ENCODE results near the gene CDC123.

CDC123 gene

DNA sequence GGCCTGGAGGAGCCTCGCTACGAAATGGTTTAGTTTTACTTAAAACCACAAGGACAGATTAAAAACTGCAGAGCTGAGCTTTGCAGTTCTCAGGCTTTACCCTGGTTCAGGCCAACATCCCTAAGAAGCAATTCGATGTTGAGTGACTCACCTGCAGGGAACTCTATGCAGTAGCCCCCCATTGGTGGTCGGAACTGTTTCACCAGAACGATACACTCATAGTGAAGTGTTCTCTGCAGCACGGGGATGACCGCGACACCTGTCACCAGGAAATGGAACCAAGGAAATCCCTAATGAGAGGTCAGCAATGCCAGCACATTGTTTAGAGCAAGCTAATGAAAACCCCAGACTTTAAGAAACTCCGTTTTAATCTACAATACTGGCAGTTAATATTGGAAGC is 18.3 kb upstream of the CDC123 start:
- no peak overlapping the region for H3K27ac ChIP-seq
- H3K27me3 ChIP-seq (ENCODE audit: insufficient read depth, low read depth, severe bottlenecking), result no peaks in the 10 kb centered on the region
- no peaks in the 10 kb centered on the region for H3K36me3 ChIP-seq
- no peak for DNase-seq
- no peak overlapping the region for H3K4me3 ChIP-seq (ENCODE audit: low read depth, low read length)
- no peaks in the 10 kb centered on the region for H3K9me3 ChIP-seq (ENCODE audit: severe bottlenecking)
- TF ChIP-seq CTCF (IDR thresholded peaks at IDR 0.05; ENCODE audit: low read depth, low read length), result no peak

- Histone ChIP-seq H3K27me3 (ENCODE audit: insufficient read depth, low read depth, severe bottlenecking) (no peaks in the 10 kb centered on the region), H3K36me3 (no peaks in the 10 kb centered on the region), H3K4me3 (ENCODE audit: low read depth, low read length) (no peak overlapping the region), H3K9me3 (ENCODE audit: severe bottlenecking) (no peaks in the 10 kb centered on the region), H3K27ac (no peak overlapping the region)
- TF ChIP-seq CTCF (IDR thresholded peaks at IDR 0.05; ENCODE audit: low read depth, low read length), result no peak
- no peak for DNase-seq
Observed at GRCh38 chr10:12179606-12180170, 16.3 kb upstream of the CDC123 start.

DNA sequence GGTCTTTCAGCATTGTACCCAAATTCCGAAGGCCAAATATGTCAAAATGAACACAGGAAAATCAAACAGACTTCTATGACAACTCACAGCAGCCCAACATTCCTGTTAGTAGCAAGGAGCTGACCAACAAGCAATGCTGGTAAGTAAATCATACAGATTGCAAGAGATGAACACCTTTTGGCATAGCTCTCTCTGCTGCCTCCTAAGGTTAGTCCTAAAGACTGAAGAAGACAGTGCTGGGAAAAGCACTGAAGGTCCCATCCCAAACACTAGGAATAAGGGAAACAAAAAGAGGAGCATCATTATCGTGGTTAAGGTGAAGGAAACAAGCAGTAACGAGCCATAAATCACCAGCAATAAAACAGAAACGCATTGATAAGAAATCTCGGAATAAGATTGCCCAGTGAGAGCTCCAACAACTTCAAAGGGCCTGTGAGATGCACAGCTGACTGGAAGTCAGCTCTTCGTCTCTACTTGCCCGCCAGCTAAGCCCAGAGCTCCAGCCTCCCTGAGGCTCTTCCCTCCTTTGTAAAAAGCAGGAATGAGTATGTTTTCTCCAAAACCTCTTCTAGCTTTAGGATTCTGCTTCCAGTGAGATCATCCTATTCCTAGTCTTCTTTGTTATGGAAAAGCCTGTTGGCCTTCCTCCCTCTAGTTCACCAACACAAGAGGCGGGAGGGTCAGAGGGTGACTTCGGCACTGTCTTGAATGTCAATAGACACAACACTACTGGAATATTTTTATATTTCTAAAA is 15.6 kb upstream of the CDC123 start:
- Histone ChIP-seq H3K27ac (no peak overlapping the region), H3K4me3 (ENCODE audit: low read depth, low read length) (no peak overlapping the region), H3K36me3 (no peaks in the 10 kb centered on the region), H3K9me3 (ENCODE audit: severe bottlenecking) (no peaks in the 10 kb centered on the region), H3K27me3 (ENCODE audit: insufficient read depth, low read depth, severe bottlenecking) (no peaks in the 10 kb centered on the region)
- TF ChIP-seq CTCF (IDR thresholded peaks at IDR 0.05; ENCODE audit: low read depth, low read length), result no peak
- no peak for DNase-seq

GRCh38 chr10:12181065-12181775 is 14.8 kb upstream of the CDC123 start:
- Histone ChIP-seq H3K27ac (no peak overlapping the region), H3K9me3 (ENCODE audit: severe bottlenecking) (no peaks in the 10 kb centered on the region), H3K27me3 (ENCODE audit: insufficient read depth, low read depth, severe bottlenecking) (no peaks in the 10 kb centered on the region), H3K4me3 (ENCODE audit: low read depth, low read length) (no peak overlapping the region), H3K36me3 (peaks cover 2% of the 10 kb centered on the region; the same call in 1 of the 2 replicates)
- no peak for TF ChIP-seq CTCF (IDR thresholded peaks at IDR 0.05; ENCODE audit: low read depth, low read length)
- DNase-seq, result no peak

GRCh38 chr10:12184165-12184564 is 11.8 kb upstream of the CDC123 start:
- no peak for DNase-seq
- H3K36me3 ChIP-seq, result peaks cover 2% of the 10 kb centered on the region; the same call in 1 of the 2 replicates
- no peak for TF ChIP-seq CTCF (IDR thresholded peaks at IDR 0.05; ENCODE audit: low read depth, low read length)

More at GRCh38 chr10:12184165-12184564, 11.8 kb upstream of the CDC123 start:
- H3K27me3 ChIP-seq (ENCODE audit: insufficient read depth, low read depth, severe bottlenecking), result no peaks in the 10 kb centered on the region
- no peak overlapping the region for H3K4me3 ChIP-seq (ENCODE audit: low read depth, low read length)
- no peak overlapping the region for H3K27ac ChIP-seq
- H3K9me3 ChIP-seq (ENCODE audit: severe bottlenecking), result no peaks in the 10 kb centered on the region
